ENCODE measurements around the gene KIF5A.

Gene KIF5A

GRCh38 chr12:57582440-57582839, 32.6 kb downstream of the KIF5A start:
- H3K4me3 ChIP-seq (ENCODE audit: low read length, poor library complexity, severe bottlenecking): no peak overlapping the region
- no peak overlapping the region for H2AFZ ChIP-seq (ENCODE audit: low read length)
- no peaks in the 10 kb centered on the region for H3F3A ChIP-seq (ENCODE audit: low read depth)
- no peaks in the 10 kb centered on the region for H3K9me2 ChIP-seq (replicated peaks; ENCODE audit: low read depth, low read length)
- no peaks in the 10 kb centered on the region for H3K27me3 ChIP-seq (ENCODE audit: insufficient read depth, low read length, poor library complexity, severe bottlenecking)
- no peaks in the 10 kb centered on the region for H4K20me1 ChIP-seq (ENCODE audit: insufficient read depth, low read length, poor library complexity, severe bottlenecking)
- H3K4me1 ChIP-seq (ENCODE audit: insufficient read depth, low read length, poor library complexity, severe bottlenecking): peaks cover 10% of the 10 kb centered on the region
- no peaks in the 10 kb centered on the region for H3K36me3 ChIP-seq (ENCODE audit: insufficient read depth, low read length)
- no peaks in the 10 kb centered on the region for H3K79me2 ChIP-seq (ENCODE audit: insufficient read depth, low read length)
- no peaks in the 10 kb centered on the region for H3K9me3 ChIP-seq (ENCODE audit: insufficient read depth, low read depth, low read length)
- no peak overlapping the region for H3K9ac ChIP-seq (ENCODE audit: low read depth, low read length, poor library complexity, severe bottlenecking)
- no peak for TF ChIP-seq CTCF (conservative IDR thresholded peaks at IDR 0.05; ENCODE audit: low read length)
- no peak for TF ChIP-seq EZH2phosphoT487 (IDR thresholded peaks at IDR 0.05; ENCODE audit: borderline replicate concordance)
- no peak overlapping the region for H3K4me2 ChIP-seq (ENCODE audit: low read depth, low read length, poor library complexity, severe bottlenecking)

- no peaks in the 10 kb centered on the region for H3K27me3 ChIP-seq (ENCODE audit: insufficient read depth, low read length, poor library complexity, severe bottlenecking)
- no peaks in the 10 kb centered on the region for H3F3A ChIP-seq (ENCODE audit: low read depth)
- no peaks in the 10 kb centered on the region for H3K79me2 ChIP-seq (ENCODE audit: insufficient read depth, low read length)
- H3K9me2 ChIP-seq (replicated peaks; ENCODE audit: low read depth, low read length): no peaks in the 10 kb centered on the region
- TF ChIP-seq CTCF (conservative IDR thresholded peaks at IDR 0.05; ENCODE audit: low read length) (peak; percentile 99), EZH2phosphoT487 (IDR thresholded peaks at IDR 0.05; ENCODE audit: borderline replicate concordance) (no peak)
- H3K9me3 ChIP-seq (ENCODE audit: insufficient read depth, low read depth, low read length): no peaks in the 10 kb centered on the region
- H3K9ac ChIP-seq (ENCODE audit: low read depth, low read length, poor library complexity, severe bottlenecking): peak overlapping the region; percentile 7
- H3K36me3 ChIP-seq (ENCODE audit: insufficient read depth, low read length): no peaks in the 10 kb centered on the region
- H2AFZ ChIP-seq (ENCODE audit: low read length): peak overlapping the region; percentile 71
- no peaks in the 10 kb centered on the region for H4K20me1 ChIP-seq (ENCODE audit: insufficient read depth, low read length, poor library complexity, severe bottlenecking)
- no peak overlapping the region for H3K4me3 ChIP-seq (ENCODE audit: low read length, poor library complexity, severe bottlenecking)
- H3K4me2 ChIP-seq (ENCODE audit: low read depth, low read length, poor library complexity, severe bottlenecking): peak overlapping the region; percentile 35
- peaks cover 10% of the 10 kb centered on the region for H3K4me1 ChIP-seq (ENCODE audit: insufficient read depth, low read length, poor library complexity, severe bottlenecking)
These were observed 33.4 kb downstream of the KIF5A start for GRCh38 chr12:57583008-57583831.

- Histone ChIP-seq H3F3A (ENCODE audit: low read depth) (no peaks in the 10 kb centered on the region), H3K79me2 (ENCODE audit: insufficient read depth, low read length) (no peaks in the 10 kb centered on the region), H3K9me2 (replicated peaks; ENCODE audit: low read depth, low read length) (no peaks in the 10 kb centered on the region), H3K36me3 (ENCODE audit: insufficient read depth, low read length) (no peaks in the 10 kb centered on the region), H4K20me1 (ENCODE audit: insufficient read depth, low read length, poor library complexity, severe bottlenecking) (no peaks in the 10 kb centered on the region), H3K9ac (ENCODE audit: low read depth, low read length, poor library complexity, severe bottlenecking) (no peak overlapping the region), H3K27me3 (ENCODE audit: insufficient read depth, low read length, poor library complexity, severe bottlenecking) (no peaks in the 10 kb centered on the region), H3K4me2 (ENCODE audit: low read depth, low read length, poor library complexity, severe bottlenecking) (no peak overlapping the region), H3K4me1 (ENCODE audit: insufficient read depth, low read length, poor library complexity, severe bottlenecking) (peaks cover 10% of the 10 kb centered on the region), H3K9me3 (ENCODE audit: insufficient read depth, low read depth, low read length) (no peaks in the 10 kb centered on the region), H3K4me3 (ENCODE audit: low read length, poor library complexity, severe bottlenecking) (no peak overlapping the region), H2AFZ (ENCODE audit: low read length) (peak overlapping the region; percentile 71)
- TF ChIP-seq EZH2phosphoT487 (IDR thresholded peaks at IDR 0.05; ENCODE audit: borderline replicate concordance): no peak
- TF ChIP-seq CTCF (conservative IDR thresholded peaks at IDR 0.05; ENCODE audit: low read length): no peak
These were observed 34.2 kb downstream of the KIF5A start for GRCh38 chr12:57584050-57584449.

Data from Loucy (cell line).